GM21526 (cell line): ENCODE results near the gene FARP1.

Experiments used
- ATAC-seq: cut with Tn5 transposase; IDR thresholded peaks from one replicate; pipeline ENCODE4 v1.9.1; 2021; ENCODE audit warnings: moderate library complexity; ENCODE audit not compliant: unreplicated experiment, low FRiP score

FARP1 gene

GRCh38 chr13:98448642-98448928 is 305.7 kb downstream of the FARP1 start:
- no peak for ATAC-seq

GRCh38 chr13:98449273-98449672 is 306.4 kb downstream of the FARP1 start:
- no peak for ATAC-seq

GRCh38 chr13:98450026-98450425 is 307.1 kb downstream of the FARP1 start:
- no peak for ATAC-seq

- ATAC-seq, result no peak
Observed at GRCh38 chr13:98450539-98451111, 307.7 kb downstream of the FARP1 start.

GRCh38 chr13:98451676-98452470 is 309.0 kb downstream of the FARP1 start:
- no peak for ATAC-seq

- no peak for ATAC-seq
Observed at GRCh38 chr13:98452851-98453843, 310.3 kb downstream of the FARP1 start.

GRCh38 chr13:98454389-98454881 is 311.5 kb downstream of the FARP1 start:
- no peak for ATAC-seq

- ATAC-seq, result no peak
Observed at GRCh38 chr13:98456413-98456845, 313.5 kb downstream of the FARP1 start.

- ATAC-seq, result no peak
Observed at GRCh38 chr13:98457053-98457452, 314.2 kb downstream of the FARP1 start.

- no peak for ATAC-seq
Observed at GRCh38 chr13:98458431-98458830, 315.5 kb downstream of the FARP1 start.

- ATAC-seq, result no peak
Observed at GRCh38 chr13:98459171-98459681, 316.3 kb downstream of the FARP1 start.

- ATAC-seq, result no peak
Observed at GRCh38 chr13:98459721-98460370, 317.0 kb downstream of the FARP1 start.

GRCh38 chr13:98460516-98460915 is 317.6 kb downstream of the FARP1 start:
- no peak for ATAC-seq

- no peak for ATAC-seq
Observed at GRCh38 chr13:98461486-98462240, 318.8 kb downstream of the FARP1 start.

- no peak for ATAC-seq
Observed at GRCh38 chr13:98462241-98462882, 319.5 kb downstream of the FARP1 start.

GRCh38 chr13:98462946-98463345 is 320.1 kb downstream of the FARP1 start:
- no peak for ATAC-seq

GRCh38 chr13:98466634-98467236 is 323.8 kb downstream of the FARP1 start:
- no peak for ATAC-seq

- no peak for ATAC-seq
Observed at GRCh38 chr13:98467263-98467985, 324.5 kb downstream of the FARP1 start.
